HG03354 (cell line): ENCODE results near the gene F9.

Experiments used
- ATAC-seq: cut with Tn5 transposase; IDR thresholded peaks from one replicate; pipeline ENCODE4 v1.9.1; 2021; ENCODE audit warnings: mild to moderate bottlenecking; ENCODE audit not compliant: unreplicated experiment, poor library complexity, severe bottlenecking

The F9 gene

GRCh38 chrX:139585613-139586012 lies 55.1 kb downstream of the F9 start:
- no peak for ATAC-seq

- ATAC-seq = no peak
These were observed 65.5 kb downstream of the F9 start for GRCh38 chrX:139596068-139596467.

- ATAC-seq = no peak
These were observed 69.6 kb downstream of the F9 start for GRCh38 chrX:139600105-139600504.
